Measurements from ENCODE around the gene TMEM178A.
"Not testable (repeated sequence)": the region's sequence is repeated elsewhere in the genome, so short reads cannot be mapped to it uniquely, and the experiment has no call there.

The TMEM178A gene

DNA sequence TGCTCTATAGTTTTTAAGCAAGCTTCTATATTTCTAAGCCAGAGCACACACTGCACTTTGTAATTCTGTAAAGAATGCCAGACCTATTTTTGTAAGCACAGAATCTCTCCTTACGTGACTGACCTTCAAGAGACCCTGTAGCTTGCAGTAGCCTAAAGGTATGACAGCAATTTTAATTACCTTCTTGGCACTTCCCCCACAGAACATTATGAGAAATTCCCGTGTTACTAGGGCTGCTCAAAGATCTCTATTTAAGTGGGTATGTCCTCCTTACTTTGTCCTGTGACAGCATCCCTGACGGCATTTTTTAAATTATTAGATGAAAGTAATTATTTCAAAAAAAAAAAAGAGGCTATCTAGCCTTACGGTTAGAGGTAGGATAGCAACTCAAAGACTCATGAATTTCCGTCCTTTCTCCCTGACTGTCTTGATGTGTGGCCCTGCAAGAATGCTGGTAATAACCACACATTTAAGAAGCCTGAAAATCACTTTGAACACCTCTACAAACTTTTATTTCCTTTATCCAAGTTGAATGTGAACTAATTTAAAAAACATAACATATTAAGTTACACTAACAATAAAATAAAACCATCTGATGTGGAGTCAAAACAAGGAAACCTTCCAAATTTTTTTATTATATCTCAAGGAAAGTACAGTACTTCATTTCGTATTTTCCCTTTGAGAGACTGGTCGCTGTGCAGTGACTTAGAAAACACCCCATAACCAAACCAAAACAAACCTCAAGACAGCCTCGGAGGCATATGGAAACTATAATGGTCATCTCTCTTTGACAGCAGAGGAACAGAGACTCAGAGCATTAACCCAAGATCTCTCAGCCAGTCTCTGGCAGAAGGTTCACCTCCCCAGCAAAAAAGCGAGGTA lies 58.5 kb downstream of the TMEM178A start:
- H3K4me3 ChIP-seq (replicated peaks; ENCODE audit: low read depth, low read length) = no peak overlapping the region
- TF ChIP-seq CTCF (IDR thresholded peaks at IDR 0.05; ENCODE audit: insufficient read depth, low read length, poor library complexity, severe bottlenecking) = no peak
- H3K36me3 ChIP-seq (ENCODE audit: control insufficient read depth, insufficient read depth, low read length) = no peaks in the 10 kb centered on the region
- no peak for DNase-seq (ENCODE audit: extremely low read depth, insufficient read length)
- H3K27me3 ChIP-seq (replicated peaks; ENCODE audit: control insufficient read depth, insufficient read depth, low read length) = no peaks in the 10 kb centered on the region

- Histone ChIP-seq H3K4me3 (replicated peaks; ENCODE audit: low read depth, low read length) (no peak overlapping the region), H3K36me3 (ENCODE audit: control insufficient read depth, insufficient read depth, low read length) (no peaks in the 10 kb centered on the region), H3K27me3 (replicated peaks; ENCODE audit: control insufficient read depth, insufficient read depth, low read length) (no peaks in the 10 kb centered on the region)
- no peak for TF ChIP-seq CTCF (IDR thresholded peaks at IDR 0.05; ENCODE audit: insufficient read depth, low read length, poor library complexity, severe bottlenecking)
- DNase-seq (ENCODE audit: extremely low read depth, insufficient read length) = no peak
These were observed 59.1 kb downstream of the TMEM178A start for GRCh38 chr2:39724828-39725144.

GRCh38 chr2:39725401-39725800 lies 59.7 kb downstream of the TMEM178A start:
- H3K36me3 ChIP-seq (ENCODE audit: control insufficient read depth, insufficient read depth, low read length) = no peaks in the 10 kb centered on the region
- no peak overlapping the region for H3K4me3 ChIP-seq (replicated peaks; ENCODE audit: low read depth, low read length)
- H3K27me3 ChIP-seq (replicated peaks; ENCODE audit: control insufficient read depth, insufficient read depth, low read length) = no peaks in the 10 kb centered on the region
- no peak for DNase-seq (ENCODE audit: extremely low read depth, insufficient read length)
- TF ChIP-seq CTCF (IDR thresholded peaks at IDR 0.05; ENCODE audit: insufficient read depth, low read length, poor library complexity, severe bottlenecking) = no peak

DNA sequence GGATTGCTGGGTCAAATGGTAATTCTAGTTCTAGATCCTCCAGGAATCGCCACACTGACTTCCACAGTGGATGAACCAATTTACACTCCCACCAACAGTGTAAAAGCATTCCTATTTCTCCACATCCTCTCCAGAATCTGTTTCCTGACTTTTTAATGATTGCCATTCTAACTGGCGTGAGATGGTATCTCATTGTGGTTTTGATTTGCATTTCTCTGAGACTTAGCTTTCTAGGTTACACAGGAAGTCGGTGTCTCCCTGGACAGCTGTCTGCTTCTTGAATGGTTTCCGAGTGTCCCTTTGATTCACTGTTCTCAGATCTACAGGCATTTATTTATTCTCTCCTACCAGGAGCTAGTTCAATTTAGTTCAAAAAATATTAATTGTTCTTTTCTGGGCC lies 62.4 kb downstream of the TMEM178A start:
- H3K27me3 ChIP-seq (replicated peaks; ENCODE audit: control insufficient read depth, insufficient read depth, low read length); DNase-seq (ENCODE audit: extremely low read depth, insufficient read length); H3K36me3 ChIP-seq (ENCODE audit: control insufficient read depth, insufficient read depth, low read length); H3K4me3 ChIP-seq (replicated peaks; ENCODE audit: low read depth, low read length): not testable (repeated sequence)

DNA sequence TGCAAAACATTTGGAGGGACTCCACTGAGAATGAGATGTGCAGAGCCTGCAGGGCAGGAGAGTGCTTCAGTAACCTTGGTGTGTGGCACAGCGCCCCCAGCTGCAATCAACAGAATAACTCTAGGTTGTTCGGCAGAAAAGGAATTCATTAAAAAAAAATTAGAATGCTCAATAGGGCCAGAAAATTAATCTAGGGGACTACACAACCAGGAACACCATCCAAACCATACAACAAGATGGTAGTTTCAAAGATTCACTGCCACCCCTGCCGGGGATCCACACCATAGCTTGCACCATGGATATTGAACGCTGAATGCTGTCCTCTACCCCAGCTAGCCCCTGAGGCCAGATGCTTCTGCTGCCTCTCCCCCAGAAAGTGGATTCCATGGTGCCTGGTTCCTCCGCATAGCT lies 63.2 kb downstream of the TMEM178A start:
- Histone ChIP-seq H3K36me3 (ENCODE audit: control insufficient read depth, insufficient read depth, low read length) (peaks cover 1% of the 10 kb centered on the region), H3K4me3 (replicated peaks; ENCODE audit: low read depth, low read length) (no peak overlapping the region), H3K27me3 (replicated peaks; ENCODE audit: control insufficient read depth, insufficient read depth, low read length) (no peaks in the 10 kb centered on the region)
- TF ChIP-seq CTCF (IDR thresholded peaks at IDR 0.05; ENCODE audit: insufficient read depth, low read length, poor library complexity, severe bottlenecking) = peak; percentile 78
- no peak for DNase-seq (ENCODE audit: extremely low read depth, insufficient read length)

DNA sequence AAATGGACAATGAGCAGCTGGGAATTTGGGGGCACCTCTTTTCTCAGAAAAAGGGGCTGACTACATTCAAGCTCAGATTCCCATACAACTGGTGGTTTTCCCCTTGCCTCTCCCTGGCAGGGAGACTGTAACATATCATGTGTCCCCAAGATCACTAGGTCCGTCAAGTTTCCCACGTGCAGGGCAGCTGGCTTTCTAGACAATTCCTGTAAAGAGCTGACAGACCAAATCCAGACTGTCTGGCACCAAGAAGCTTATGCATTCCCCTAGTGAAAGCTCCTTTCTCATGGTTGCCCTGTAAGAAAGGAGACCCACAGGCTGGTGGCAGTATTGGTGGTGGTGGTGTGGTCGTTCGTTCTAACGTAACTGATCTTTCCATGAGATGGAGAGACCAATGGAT lies 64.6 kb downstream of the TMEM178A start:
- DNase-seq (ENCODE audit: extremely low read depth, insufficient read length) = no peak
- H3K4me3 ChIP-seq (replicated peaks; ENCODE audit: low read depth, low read length) = no peak overlapping the region
- H3K27me3 ChIP-seq (replicated peaks; ENCODE audit: control insufficient read depth, insufficient read depth, low read length) = no peaks in the 10 kb centered on the region
- peaks cover 3% of the 10 kb centered on the region for H3K36me3 ChIP-seq (ENCODE audit: control insufficient read depth, insufficient read depth, low read length)
- TF ChIP-seq CTCF (IDR thresholded peaks at IDR 0.05; ENCODE audit: insufficient read depth, low read length, poor library complexity, severe bottlenecking) = no peak
